H1 (cell line): ENCODE data around the gene ATP1B3. TPM values are rescaled to one million over a fixed set of nuclear protein-coding genes. Genes with fewer than 3 reads are reported as not detected.
A peak's percentile ranks its signal among the peaks of the same experiment; 100 is the strongest.

Experiments used
- CTCF ChIA-PET: fragments of 300-600 bp; sonication (Branson Sonifier 250); formaldehyde crosslinking; loops from one replicate; lab custom pipeline; 2021; ENCODE audit not compliant: partially characterized antibody; lab: Charles Lee
- POLR2A ChIA-PET: fragments of 300-600 bp; sonication (Branson Sonifier 250); formaldehyde crosslinking; loops from one replicate; lab custom pipeline; 2021; ENCODE audit warnings: inconsistent platforms; ENCODE audit not compliant: partially characterized antibody; lab: Charles Lee
- DNase-seq, 2 experiments: peaks; one replicate each; pipeline versions ENCODE4 v3.0.0 to v3.0.0-alpha.2; 2010 to 2022; ENCODE audit warnings: low spot score in 2 of 2, low read depth in 1 of 2, mixed read lengths in 1 of 2
- FAIRE-seq: peaks from 2 replicates; lab custom pipeline; 2011; peaks lifted over from hg19 to GRCh38; lab: Jason Lieb, UNC
- H2AFZ ChIP-seq: 2 replicates; pipeline ENCODE4 v1.8.1; 2012; ENCODE audit warnings: low read length, inconsistent platforms
- H2AK5ac ChIP-seq: 2 replicates; pipeline ENCODE4 v1.6.1; 2013; ENCODE audit warnings: low read depth, low read length
- H2BK120ac ChIP-seq: replicated peaks from 2 replicates; pipeline ENCODE3; 2013; ENCODE audit warnings: low read depth, low read length, inconsistent platforms
- H2BK12ac ChIP-seq: 2 replicates; pipeline ENCODE4 v1.6.1; 2013; ENCODE audit warnings: low read depth, low read length
- H2BK15ac ChIP-seq: 2 replicates; pipeline ENCODE4 v1.6.1; 2013; ENCODE audit warnings: low read length
- H2BK20ac ChIP-seq: 2 replicates; pipeline ENCODE4 v1.6.1; 2013; ENCODE audit warnings: low read length
- H2BK5ac ChIP-seq: 2 replicates; pipeline ENCODE4 v1.6.1; 2013; ENCODE audit warnings: low read depth, low read length
- H3K14ac ChIP-seq: 2 replicates; pipeline ENCODE4 v1.6.1; 2013; ENCODE audit warnings: inconsistent platforms; ENCODE audit not compliant: insufficient read length
- H3K18ac ChIP-seq: 2 replicates; pipeline ENCODE4 v1.6.1; 2013; ENCODE audit warnings: low read length; ENCODE audit errors: extremely low read depth
- H3K23ac ChIP-seq: 2 replicates; pipeline ENCODE4 v1.6.1; 2013; ENCODE audit warnings: inconsistent platforms; ENCODE audit not compliant: insufficient read length
- H3K23me2 ChIP-seq: 2 replicates; pipeline ENCODE4 v1.6.1; 2013; ENCODE audit warnings: low read depth, low read length
- H3K27ac ChIP-seq: 2 replicates; pipeline ENCODE4 v1.6.1; 2011; ENCODE audit warnings: low read depth, low read length, inconsistent platforms
- H3K27me3 ChIP-seq, 4 experiments: replicated peaks in 1 of 4; 1 replicate in 1 of 4; 2 replicates in 3 of 4; pipeline versions ENCODE4 v1.6.1 to v1.8.1; 2011 to 2013; ENCODE audit warnings: low read length in 3 of 4, mild to moderate bottlenecking in 3 of 4, inconsistent platforms in 2 of 4, mixed read lengths in 2 of 4, moderate library complexity in 1 of 4; ENCODE audit not compliant: control insufficient read depth in 3 of 4, insufficient read depth in 3 of 4; ENCODE audit errors: extremely low read depth in 1 of 4
- H3K36me3 ChIP-seq, 4 experiments: 2 replicates each; pipeline versions ENCODE4 v1.6.1 to v1.8.1; 2011 to 2013; ENCODE audit warnings: mild to moderate bottlenecking in 4 of 4, low read length in 3 of 4, moderate library complexity in 2 of 4, control low read depth in 1 of 4, inconsistent platforms in 1 of 4; ENCODE audit not compliant: insufficient read depth in 4 of 4, control insufficient read depth in 2 of 4
- H3K4ac ChIP-seq: replicated peaks from 2 replicates; pipeline ENCODE3; 2013; ENCODE audit warnings: low read length, low read depth, mixed read lengths, inconsistent platforms; ENCODE audit not compliant: insufficient read length
- H3K4me1 ChIP-seq, 4 experiments: replicated peaks in 1 of 4; 1 replicate in 1 of 4; 2 replicates in 3 of 4; pipeline versions ENCODE4 v1.6.1 to v1.8.1; 2011 to 2013; ENCODE audit warnings: low read length in 3 of 4, inconsistent platforms in 2 of 4, mixed read lengths in 1 of 4; ENCODE audit not compliant: insufficient read depth in 4 of 4, control insufficient read depth in 3 of 4
- H3K4me2 ChIP-seq, 2 experiments: 2 replicates each; pipeline versions ENCODE4 v1.6.1 to v1.8.1; 2011 to 2013; ENCODE audit warnings: low read depth in 2 of 2, low read length in 2 of 2, control low read depth in 1 of 2, inconsistent platforms in 1 of 2, mild to moderate bottlenecking in 1 of 2; ENCODE audit not compliant: insufficient read depth in 1 of 2
- H3K4me3 ChIP-seq, 4 experiments: fragments of 200-600, 300-600 bp in 1 of 4; sonication (generic), shearing (Covaris generic), sonication (Bioruptor Twin) in 1 of 4; 2 replicates each; pipeline versions ENCODE4 v1.5.1 to v1.8.1; 2011 to 2016; ENCODE audit warnings: low read length in 4 of 4, low read depth in 3 of 4, control low read depth in 2 of 4, inconsistent platforms in 2 of 4, mild to moderate bottlenecking in 2 of 4, mixed read lengths in 1 of 4, moderate library complexity in 1 of 4; ENCODE audit not compliant: insufficient read depth in 2 of 4; ENCODE audit errors: extremely low read depth in 1 of 4
- H3K56ac ChIP-seq: replicated peaks from 2 replicates; pipeline ENCODE3; 2013; ENCODE audit warnings: low read depth, mild to moderate bottlenecking, mixed read lengths, low read length, inconsistent platforms; ENCODE audit not compliant: insufficient read length
- H3K79me1 ChIP-seq: 2 replicates; pipeline ENCODE4 v1.6.1; 2013; ENCODE audit warnings: low read depth, low read length, control low read depth
- H3K79me2 ChIP-seq, 2 experiments: 2 replicates each; pipeline versions ENCODE4 v1.6.1 to v1.8.1; 2012 to 2013; ENCODE audit warnings: low read length in 2 of 2, mild to moderate bottlenecking in 2 of 2, inconsistent platforms in 1 of 2; ENCODE audit not compliant: insufficient read depth in 2 of 2, control insufficient read depth in 1 of 2
- H3K9ac ChIP-seq, 4 experiments: replicated peaks in 1 of 4; 1 replicate in 1 of 4; 2 replicates in 3 of 4; pipeline versions ENCODE4 v1.6.1 to v1.8.1; 2011 to 2013; ENCODE audit warnings: low read depth in 3 of 4, low read length in 3 of 4, control low read depth in 2 of 4, mild to moderate bottlenecking in 2 of 4, moderate library complexity in 2 of 4, inconsistent platforms in 1 of 4; ENCODE audit errors: extremely low read depth in 1 of 4
- H3K9me3 ChIP-seq, 2 experiments: 2 replicates each; pipeline versions ENCODE4 v1.6.1 to v1.8.1; 2012 to 2013; ENCODE audit warnings: mild to moderate bottlenecking in 2 of 2, moderate library complexity in 2 of 2, control low read depth in 1 of 2, inconsistent platforms in 1 of 2, low read depth in 1 of 2, low read length in 1 of 2, mixed read lengths in 1 of 2; ENCODE audit not compliant: insufficient read depth in 2 of 2
- H4K20me1 ChIP-seq, 2 experiments: replicated peaks in 1 of 2; 2 replicates each; pipeline versions ENCODE3 to v1.8.1; 2011 to 2013; ENCODE audit warnings: inconsistent platforms in 2 of 2, low read length in 2 of 2, mild to moderate bottlenecking in 1 of 2; ENCODE audit not compliant: insufficient read depth in 2 of 2, control insufficient read depth in 1 of 2
- H4K5ac ChIP-seq: 2 replicates; pipeline ENCODE4 v1.6.1; 2013; ENCODE audit warnings: low read length, low read depth, mixed read lengths, inconsistent platforms; ENCODE audit not compliant: insufficient read length
- H4K8ac ChIP-seq: 2 replicates; pipeline ENCODE4 v1.8.0; 2013; ENCODE audit warnings: mild to moderate bottlenecking, moderate library complexity, low read length, inconsistent platforms; ENCODE audit not compliant: insufficient read depth; ENCODE audit errors: extremely low read depth
- H4K91ac ChIP-seq: replicated peaks from 2 replicates; pipeline ENCODE3; 2013; ENCODE audit warnings: low read length, mixed read lengths, inconsistent platforms; ENCODE audit not compliant: insufficient read length
- KDM1A ChIP-seq: fragments of 200-600, 300-600 bp; sonication (generic); IDR thresholded peaks from 2 replicates; pipeline ENCODE4 v1.7.1; 2016; ENCODE audit warnings: mild to moderate bottlenecking, low read length, borderline replicate concordance
- MAFK ChIP-seq: IDR thresholded peaks from 2 replicates; pipeline ENCODE4 v1.6.1; 2012; ENCODE audit warnings: low read depth, mild to moderate bottlenecking, improper control_type of control experiment, low read length
- RAD21 ChIP-seq, 2 experiments: IDR thresholded peaks in 1 of 2; conservative IDR thresholded peaks in 1 of 2; 2 replicates each; pipeline ENCODE4 v1.6.1; 2011; ENCODE audit warnings: low read depth in 2 of 2, low read length in 2 of 2, improper control_type of control experiment in 1 of 2, inconsistent platforms in 1 of 2, mild to moderate bottlenecking in 1 of 2, moderate library complexity in 1 of 2
- SRF ChIP-seq: IDR thresholded peaks from 2 replicates; pipeline ENCODE4 v1.6.1; 2011; ENCODE audit warnings: mild to moderate bottlenecking, low read depth, low read length, moderate library complexity
- TEAD4 ChIP-seq: IDR thresholded peaks from 2 replicates; pipeline ENCODE4 v1.6.1; 2012; ENCODE audit warnings: low read depth, low read length, inconsistent platforms, mixed read lengths
- WGBS, 2 experiments: shearing (Covaris generic) in 1 of 2; methylation state at CpG; one replicate each; pipeline versions ENCODE4 v1.1.6 to v1.1.7; 2013 to 2015; ENCODE audit warnings: low lambda C conversion rate in 2 of 2, mixed read lengths in 2 of 2, inconsistent platforms in 1 of 2, low coverage in 1 of 2, missing lambda C conversion rate in 1 of 2; ENCODE audit not compliant: insufficient replicate concordance in 2 of 2, insufficient coverage in 1 of 2, insufficient read length in 1 of 2; ENCODE audit errors: extremely low coverage in 1 of 2, missing lambda C conversion rate in 1 of 2; 5-methylcytosine and 5-hydroxymethylcytosine counted together
- polyA plus RNA-seq, 7 experiments: library from polyadenylated mRNA; depleted of rRNA in 3 of 7; stranded (reverse) in 5 of 7; unstranded in 2 of 7; fragments of >200 nt in 5 of 7; fragments of 200-250 nt in 2 of 7; gene quantifications; 1 replicate in 5 of 7; 2 replicates in 1 of 7; 4 replicates in 1 of 7; pipeline versions ENCODE4 v1.2.1 to v1.2.3, GENCODE V29; 2011 to 2013; ENCODE audit warnings: missing spikeins in 2 of 7, mixed read lengths in 2 of 7
- total RNA-seq: library from RNA; stranded (reverse); fragmentation: NEBNext Ultra II Directional; extraction: Animal tissue kit (Norgen Biotek cat#: 25700); gene quantifications from 2 replicates; pipeline ENCODE4 v1.2.1, GENCODE V29; 2021
- TF ChIP-seq, protein P1 (sequence below), 3 experiments: IDR thresholded peaks; 1 replicate in 2 of 3; 2 replicates in 1 of 3; pipeline versions ENCODE4 v1.5.1 to v1.6.1; 2011; ENCODE audit warnings: low read length in 3 of 3, mild to moderate bottlenecking in 3 of 3, inconsistent platforms in 2 of 3, low read depth in 1 of 3, moderate library complexity in 1 of 3; ENCODE audit not compliant: insufficient read depth in 1 of 3; ENCODE audit errors: control extremely low read depth in 1 of 3
- TF ChIP-seq, protein P2 (sequence below): IDR thresholded peaks from 2 replicates; pipeline ENCODE4 v1.6.1; 2011; ENCODE audit warnings: low read length, improper control_type of control experiment

ATP1B3 gene
- total and polyA plus RNA-seq, 2 of the 8 experiments (the other 6 are each of a cell fraction or from before 2014, with no cell fraction given), result 233 to 342 TPM

DNA sequence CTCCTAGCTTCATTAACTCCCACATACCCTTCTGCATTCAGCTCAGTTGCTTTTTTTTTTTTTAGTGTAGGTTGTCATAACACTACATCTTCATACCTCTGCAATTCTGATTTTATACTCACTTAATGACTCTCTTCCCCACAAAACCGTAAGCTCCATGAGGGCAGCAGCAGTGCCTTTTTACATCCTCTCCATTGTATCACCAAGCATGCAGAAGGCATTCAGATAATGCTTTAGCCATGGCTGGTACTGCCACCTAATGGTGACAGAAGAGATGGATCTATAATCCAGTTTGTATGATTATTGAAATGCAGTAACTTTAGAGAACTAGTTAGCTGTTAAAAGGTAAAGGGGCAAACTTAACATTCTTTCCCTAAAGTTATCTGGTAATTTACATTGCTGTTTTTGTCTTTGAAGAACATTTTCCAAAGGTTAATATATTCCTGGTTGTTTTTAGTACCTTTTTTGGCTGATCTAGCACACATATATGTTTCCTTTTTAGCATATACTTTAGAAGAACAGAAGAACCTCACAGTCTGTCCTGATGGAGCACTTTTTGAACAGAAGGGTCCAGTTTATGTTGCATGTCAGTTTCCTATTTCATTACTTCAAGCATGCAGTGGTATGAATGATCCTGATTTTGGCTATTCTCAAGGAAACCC lies 36.8 kb downstream of the ATP1B3 start:
- DNase-seq (no peak), FAIRE-seq (peak; percentile 83)
- no peak overlapping the region for H3K56ac ChIP-seq
- H3K23me2 ChIP-seq, result no peaks in the 10 kb centered on the region
- H2AFZ ChIP-seq, result no peak overlapping the region
- no peak overlapping the region for H4K8ac ChIP-seq
- H2AK5ac ChIP-seq, result no peak overlapping the region
- no peaks in the 10 kb centered on the region for H3K27me3 ChIP-seq
- H3K4ac ChIP-seq, result no peak overlapping the region
- CTCF ChIA-PET, result interaction anchor here (0.6 to 3.4 kb wide), 38 partner anchors 9 to 327 kb away, joined by 3 to 20 read pairs (median 4); partner anchors contain the start of genes ATP1B3 and RNF7
- H2BK120ac ChIP-seq, result no peak overlapping the region
- H3K9ac ChIP-seq, result no peak overlapping the region
- peaks cover 2 to 64% (median 36%) of the 10 kb centered on the region in 4 experiments; a peak in 7 of 8 replicates for H3K36me3 ChIP-seq
- H3K79me2 ChIP-seq, result no peaks in the 10 kb centered on the region; a peak in 1 of 4 replicates
- no peaks in the 10 kb centered on the region for H3K9me3 ChIP-seq
- H3K4me2 ChIP-seq, result no peak overlapping the region
- no peak overlapping the region for H3K4me3 ChIP-seq
- no peak overlapping the region for H4K91ac ChIP-seq
- H3K27ac ChIP-seq, result no peak overlapping the region
- H2BK20ac ChIP-seq, result no peak overlapping the region
- H2BK12ac ChIP-seq, result no peak overlapping the region
- no peak overlapping the region for H3K14ac ChIP-seq
- TF ChIP-seq, protein P1, sequence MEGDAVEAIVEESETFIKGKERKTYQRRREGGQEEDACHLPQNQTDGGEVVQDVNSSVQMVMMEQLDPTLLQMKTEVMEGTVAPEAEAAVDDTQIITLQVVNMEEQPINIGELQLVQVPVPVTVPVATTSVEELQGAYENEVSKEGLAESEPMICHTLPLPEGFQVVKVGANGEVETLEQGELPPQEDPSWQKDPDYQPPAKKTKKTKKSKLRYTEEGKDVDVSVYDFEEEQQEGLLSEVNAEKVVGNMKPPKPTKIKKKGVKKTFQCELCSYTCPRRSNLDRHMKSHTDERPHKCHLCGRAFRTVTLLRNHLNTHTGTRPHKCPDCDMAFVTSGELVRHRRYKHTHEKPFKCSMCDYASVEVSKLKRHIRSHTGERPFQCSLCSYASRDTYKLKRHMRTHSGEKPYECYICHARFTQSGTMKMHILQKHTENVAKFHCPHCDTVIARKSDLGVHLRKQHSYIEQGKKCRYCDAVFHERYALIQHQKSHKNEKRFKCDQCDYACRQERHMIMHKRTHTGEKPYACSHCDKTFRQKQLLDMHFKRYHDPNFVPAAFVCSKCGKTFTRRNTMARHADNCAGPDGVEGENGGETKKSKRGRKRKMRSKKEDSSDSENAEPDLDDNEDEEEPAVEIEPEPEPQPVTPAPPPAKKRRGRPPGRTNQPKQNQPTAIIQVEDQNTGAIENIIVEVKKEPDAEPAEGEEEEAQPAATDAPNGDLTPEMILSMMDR (IDR thresholded peaks at IDR 0.05; ENCODE audit: control extremely low read depth in 1 of 3, insufficient read depth in 1 of 3, low read depth in 1 of 3, low read length in 3 of 3), result peak in 2 of 3 experiments; percentile 66 to 71; a peak in 3 of 4 replicates
- peak; percentile 84 for TF ChIP-seq RAD21 (IDR thresholded peaks at IDR 0.05 in 1 of 2, conservative IDR thresholded peaks at IDR 0.05 in 1 of 2; ENCODE audit: low read depth in 2 of 2, low read length in 2 of 2)
- TF ChIP-seq SRF, result no peak
- no peak for TF ChIP-seq MAFK
- no peak for TF ChIP-seq TEAD4
- peak; percentile 62; the same call in 1 of the 2 replicates for TF ChIP-seq KDM1A
- TF ChIP-seq, protein P2, sequence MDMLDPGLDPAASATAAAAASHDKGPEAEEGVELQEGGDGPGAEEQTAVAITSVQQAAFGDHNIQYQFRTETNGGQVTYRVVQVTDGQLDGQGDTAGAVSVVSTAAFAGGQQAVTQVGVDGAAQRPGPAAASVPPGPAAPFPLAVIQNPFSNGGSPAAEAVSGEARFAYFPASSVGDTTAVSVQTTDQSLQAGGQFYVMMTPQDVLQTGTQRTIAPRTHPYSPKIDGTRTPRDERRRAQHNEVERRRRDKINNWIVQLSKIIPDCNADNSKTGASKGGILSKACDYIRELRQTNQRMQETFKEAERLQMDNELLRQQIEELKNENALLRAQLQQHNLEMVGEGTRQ, result peak; percentile 83
- TF ChIP-seq, all 59 proteins: peak for 4
- POLR2A ChIA-PET, result interaction anchor here (0.5 to 1.1 kb wide), 3 partner anchors 101 to 171 kb away, joined by 3 to 4 read pairs (median 3); no protein-coding TSS in a partner anchor
- no peak overlapping the region for H2BK15ac ChIP-seq
- no peak overlapping the region for H3K23ac ChIP-seq
- no peaks in the 10 kb centered on the region for H4K20me1 ChIP-seq
- no peak overlapping the region for H4K5ac ChIP-seq
- H3K79me1 ChIP-seq, result peaks cover 3% of the 10 kb centered on the region; the same call in 1 of the 2 replicates
- H2BK5ac ChIP-seq, result no peak overlapping the region
- WGBS, 2 experiments, result 88% methylated on average over 1 of the region's 1 CpG; no CpG with 5 or more reads in 1 of the 2 experiments
- no peak overlapping the region for H3K18ac ChIP-seq
- H3K4me1 ChIP-seq, result no peaks in the 10 kb centered on the region
